H9 (cell line): ENCODE data around the gene PNMA1. TPM values are rescaled to one million over a fixed set of nuclear protein-coding genes. Genes with fewer than 3 reads are reported as not detected.
A peak's percentile ranks its signal among the peaks of the same experiment; 100 is the strongest.

Experiments
- DNase-seq: peaks from one replicate; pipeline ENCODE4 v3.0.0-alpha.2; 2017
- H2AFZ ChIP-seq: one replicate; pipeline ENCODE4 v1.6.1; 2013; ENCODE audit warnings: mild to moderate bottlenecking, low read length, control low read depth, moderate library complexity
- H2AK5ac ChIP-seq: 2 replicates; pipeline ENCODE4 v1.6.1; 2013; ENCODE audit warnings: low read length, control low read depth, mixed read lengths; ENCODE audit not compliant: insufficient read length
- H2BK120ac ChIP-seq: one replicate; pipeline ENCODE4 v1.6.1; 2013; ENCODE audit warnings: low read depth, mild to moderate bottlenecking, low read length, control low read depth, inconsistent platforms; ENCODE audit not compliant: poor library complexity, severe bottlenecking
- H2BK12ac ChIP-seq: 2 replicates; pipeline ENCODE4 v1.6.1; 2013; ENCODE audit warnings: low read length, control low read depth, mixed read lengths, low read depth; ENCODE audit not compliant: insufficient read length
- H2BK15ac ChIP-seq: 2 replicates; pipeline ENCODE4 v1.6.1; 2013; ENCODE audit warnings: low read depth, low read length, control low read depth
- H2BK20ac ChIP-seq: one replicate; pipeline ENCODE4 v1.6.1; 2013; ENCODE audit warnings: low read depth, mild to moderate bottlenecking, low read length, control low read depth, inconsistent platforms; ENCODE audit not compliant: poor library complexity, severe bottlenecking
- H2BK5ac ChIP-seq: 2 replicates; pipeline ENCODE4 v1.6.1; 2013; ENCODE audit warnings: low read length, control low read depth, mixed read lengths; ENCODE audit not compliant: insufficient read length
- H3K14ac ChIP-seq: 2 replicates; pipeline ENCODE4 v1.6.1; 2013; ENCODE audit warnings: low read length, control low read depth; ENCODE audit not compliant: insufficient read depth
- H3K18ac ChIP-seq: 2 replicates; pipeline ENCODE4 v1.6.1; 2013; ENCODE audit warnings: low read depth, mild to moderate bottlenecking, mixed read lengths, low read length, control low read depth; ENCODE audit not compliant: insufficient read length
- H3K23ac ChIP-seq: 2 replicates; pipeline ENCODE4 v1.6.1; 2013; ENCODE audit warnings: low read length, control low read depth, mixed read lengths, low read depth; ENCODE audit not compliant: insufficient read length
- H3K23me2 ChIP-seq: 2 replicates; pipeline ENCODE4 v1.6.1; 2013; ENCODE audit warnings: low read depth, mild to moderate bottlenecking, mixed read lengths, low read length, control low read depth; ENCODE audit not compliant: insufficient read length, poor library complexity, severe bottlenecking
- H3K27ac ChIP-seq: 2 replicates; pipeline ENCODE4 v1.5.1; 2013; ENCODE audit warnings: low read length, control low read depth, mixed read lengths, low read depth; ENCODE audit not compliant: insufficient read length
- H3K27me3 ChIP-seq: 2 replicates; pipeline ENCODE4 v1.6.1; 2013; ENCODE audit warnings: low read length, control low read depth, inconsistent platforms; ENCODE audit not compliant: insufficient read depth
- H3K4ac ChIP-seq: 2 replicates; pipeline ENCODE4 v1.6.1; 2013; ENCODE audit warnings: low read depth, mild to moderate bottlenecking, control low read depth, inconsistent platforms, low read length, moderate library complexity
- H3K4me1 ChIP-seq: 2 replicates; pipeline ENCODE4 v1.6.1; 2013; ENCODE audit warnings: low read length, control low read depth, inconsistent platforms; ENCODE audit not compliant: insufficient read depth
- H3K4me2 ChIP-seq: 2 replicates; pipeline ENCODE4 v1.6.1; 2013; ENCODE audit warnings: low read length, control low read depth, mixed read lengths; ENCODE audit not compliant: insufficient read length, insufficient read depth
- H3K56ac ChIP-seq: 2 replicates; pipeline ENCODE4 v1.6.1; 2013; ENCODE audit warnings: low read depth, mild to moderate bottlenecking, mixed read lengths, low read length, control low read depth; ENCODE audit not compliant: insufficient read length
- H3K79me1 ChIP-seq: 2 replicates; pipeline ENCODE4 v1.6.1; 2013; ENCODE audit warnings: low read depth, mild to moderate bottlenecking, moderate library complexity, low read length, control low read depth, inconsistent platforms; ENCODE audit not compliant: insufficient read depth, poor library complexity, severe bottlenecking
- H3K79me2 ChIP-seq: 2 replicates; pipeline ENCODE4 v1.6.1; 2013; ENCODE audit warnings: low read length, control low read depth, inconsistent platforms; ENCODE audit not compliant: insufficient read depth
- H3K9ac ChIP-seq: 2 replicates; pipeline ENCODE4 v1.6.1; 2013; ENCODE audit warnings: low read length, control low read depth, mixed read lengths; ENCODE audit not compliant: insufficient read length; ENCODE audit errors: extremely low read depth
- H3K9me3 ChIP-seq: one replicate; pipeline ENCODE4 v1.6.1; 2013; ENCODE audit warnings: low read depth, low read length, inconsistent platforms; ENCODE audit not compliant: control insufficient read depth
- H3T11ph ChIP-seq: one replicate; pipeline ENCODE4 v1.6.1; 2013; ENCODE audit warnings: mild to moderate bottlenecking, low read length, control low read depth, inconsistent platforms
- H4K20me1 ChIP-seq: one replicate; pipeline ENCODE4 v1.6.1; 2013; ENCODE audit not compliant: control insufficient read depth, insufficient read length, insufficient read depth
- H4K5ac ChIP-seq: 2 replicates; pipeline ENCODE4 v1.6.1; 2013; ENCODE audit warnings: low read depth, mild to moderate bottlenecking, mixed read lengths, low read length, control low read depth; ENCODE audit not compliant: insufficient read length
- H4K8ac ChIP-seq: replicated peaks from 2 replicates; pipeline ENCODE4 v1.6.1; 2013; ENCODE audit warnings: low read length, control low read depth, mixed read lengths, low read depth; ENCODE audit not compliant: insufficient read length
- H4K91ac ChIP-seq: 2 replicates; pipeline ENCODE4 v1.6.1; 2013; ENCODE audit warnings: low read depth, mild to moderate bottlenecking, moderate library complexity, mixed read lengths, low read length, control low read depth; ENCODE audit not compliant: insufficient read length
- H3K27ac Mint-ChIP-seq, 3 experiments: 2 replicates in 2 of 3; 3 replicates in 1 of 3; pipeline ENCODE4 v1.8.0; 2020 to 2021; ENCODE audit warnings: mixed read lengths in 3 of 3, mild to moderate bottlenecking in 1 of 3, moderate library complexity in 1 of 3
- H3K27me3 Mint-ChIP-seq: 2 replicates; pipeline ENCODE4 v1.8.0; 2021; ENCODE audit warnings: low read depth, mild to moderate bottlenecking, moderate library complexity, mixed read lengths
- H3K36me3 Mint-ChIP-seq, 3 experiments: 2 replicates in 2 of 3; 3 replicates in 1 of 3; pipeline ENCODE4 v1.8.0; 2020 to 2021; ENCODE audit warnings: low read depth in 3 of 3, mixed read lengths in 3 of 3; ENCODE audit not compliant: insufficient read depth in 1 of 3
- H3K4me1 Mint-ChIP-seq, 2 experiments: 2 replicates each; pipeline ENCODE4 v1.8.0; 2020; ENCODE audit warnings: mixed read lengths in 2 of 2
- H3K4me3 Mint-ChIP-seq, 2 experiments: 2 replicates in 1 of 2; 3 replicates in 1 of 2; pipeline ENCODE4 v1.8.0; 2020 to 2021; ENCODE audit warnings: mild to moderate bottlenecking in 2 of 2, mixed read lengths in 2 of 2, moderate library complexity in 1 of 2
- H3K9me3 Mint-ChIP-seq, 2 experiments: 2 replicates in 1 of 2; 3 replicates in 1 of 2; pipeline ENCODE4 v1.8.0; 2020; ENCODE audit warnings: mild to moderate bottlenecking in 2 of 2, mixed read lengths in 2 of 2, moderate library complexity in 1 of 2
- WGBS: extraction: QIAGEN DNeasy Blood & Tissue Kit; methylation state at CpG from one replicate; pipeline ENCODE4 v1.1.7; 2013; ENCODE audit warnings: missing lambda C conversion rate, low lambda C conversion rate, mixed read lengths; ENCODE audit not compliant: insufficient read length; ENCODE audit errors: extremely low coverage; 5-methylcytosine and 5-hydroxymethylcytosine counted together
- total RNA-seq: library from RNA; stranded (reverse); gene quantifications from 2 replicates; pipeline ENCODE4 v1.2.1, GENCODE V29; 2021
- TF ChIP-seq, protein P1 (sequence below): fragments of 200-600 bp; sonication (generic); conservative IDR thresholded peaks from 3 replicates; pipeline ENCODE4 v1.8.0; 2021; ENCODE audit warnings: antibody characterized with exemption, mild to moderate bottlenecking

The PNMA1 gene
- total RNA-seq, 1 experiment from 2014 or later: 56.1 TPM

DNA sequence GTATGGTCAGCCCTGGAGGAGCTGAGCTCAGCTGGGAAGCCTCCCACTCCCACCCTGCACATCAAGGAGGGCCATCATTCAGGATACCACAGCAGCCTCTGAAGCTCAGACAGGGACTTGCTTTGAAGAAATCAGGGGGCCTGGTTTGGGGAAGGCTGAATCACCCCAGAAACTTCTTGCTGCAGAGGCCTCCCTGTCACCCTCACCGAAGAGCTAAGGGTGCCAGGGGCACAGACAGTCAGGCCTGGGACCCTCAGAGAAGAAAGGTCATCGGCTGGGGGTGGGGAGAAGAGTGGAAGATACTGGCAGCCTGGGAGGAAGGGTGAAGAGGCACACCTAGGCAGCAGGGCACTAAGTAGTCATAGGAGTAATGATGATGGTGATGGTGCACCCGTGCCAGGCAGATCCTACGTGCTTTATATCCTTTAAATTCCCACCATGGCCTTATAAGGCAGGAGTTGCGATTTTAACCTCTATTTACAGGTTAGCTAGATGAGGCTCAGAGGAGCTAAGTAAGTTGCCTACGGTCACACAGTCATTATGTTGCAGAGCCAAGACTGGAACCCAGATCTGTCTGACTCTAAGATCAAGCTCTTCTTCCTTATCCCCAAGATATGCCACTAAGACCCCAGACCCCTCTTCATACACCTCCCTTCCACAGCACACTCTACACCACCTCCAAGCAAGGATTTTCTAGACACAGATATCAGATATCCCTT, 28.5 kb upstream of the PNMA1 start:
- Mint-ChIP-seq H3K27ac (peak overlapping the region; percentile 36 to 97 (median 61); a peak in 3 of 7 replicates), H3K9me3 (no peaks in the 10 kb centered on the region; a peak in 1 of 5 replicates), H3K4me1 (peaks cover 53 to 60% of the 10 kb centered on the region in 2 experiments), H3K4me3 (no peak overlapping the region), H3K36me3 (no peaks in the 10 kb centered on the region), H3K27me3 (peaks cover 2% of the 10 kb centered on the region; the same call in 1 of the 2 replicates)
- Histone ChIP-seq H2BK5ac (no peak overlapping the region), H3K18ac (no peak overlapping the region), H4K8ac (no peak overlapping the region), H4K91ac (no peak overlapping the region), H4K20me1 (no peaks in the 10 kb centered on the region), H3T11ph (no peak overlapping the region), H4K5ac (no peak overlapping the region), H3K9me3 (no peaks in the 10 kb centered on the region), H3K79me2 (peaks cover 2% of the 10 kb centered on the region; the same call in 1 of the 2 replicates), H3K4ac (no peak overlapping the region), H3K27ac (no peak overlapping the region), H3K56ac (no peak overlapping the region), H2BK20ac (no peak overlapping the region), H3K27me3 (no peaks in the 10 kb centered on the region), H2BK15ac (no peak overlapping the region), H2BK120ac (no peak overlapping the region), H3K9ac (no peak overlapping the region), H3K4me2 (no peak overlapping the region), H3K14ac (0 out of 2 replicates have a peak overlapping the region, but pooled peaks have one; percentile 33), H2AK5ac (no peak overlapping the region), H2AFZ (no peak overlapping the region), H3K23me2 (no peaks in the 10 kb centered on the region), H3K23ac (no peak overlapping the region), H3K4me1 (peaks cover 6% of the 10 kb centered on the region; the same call in 1 of the 2 replicates), H2BK12ac (no peak overlapping the region), H3K79me1 (no peaks in the 10 kb centered on the region)
- peak; percentile 17 for DNase-seq
- WGBS: no CpG with 5 or more reads among the region's 6 CpGs
- TF ChIP-seq, protein P1, sequence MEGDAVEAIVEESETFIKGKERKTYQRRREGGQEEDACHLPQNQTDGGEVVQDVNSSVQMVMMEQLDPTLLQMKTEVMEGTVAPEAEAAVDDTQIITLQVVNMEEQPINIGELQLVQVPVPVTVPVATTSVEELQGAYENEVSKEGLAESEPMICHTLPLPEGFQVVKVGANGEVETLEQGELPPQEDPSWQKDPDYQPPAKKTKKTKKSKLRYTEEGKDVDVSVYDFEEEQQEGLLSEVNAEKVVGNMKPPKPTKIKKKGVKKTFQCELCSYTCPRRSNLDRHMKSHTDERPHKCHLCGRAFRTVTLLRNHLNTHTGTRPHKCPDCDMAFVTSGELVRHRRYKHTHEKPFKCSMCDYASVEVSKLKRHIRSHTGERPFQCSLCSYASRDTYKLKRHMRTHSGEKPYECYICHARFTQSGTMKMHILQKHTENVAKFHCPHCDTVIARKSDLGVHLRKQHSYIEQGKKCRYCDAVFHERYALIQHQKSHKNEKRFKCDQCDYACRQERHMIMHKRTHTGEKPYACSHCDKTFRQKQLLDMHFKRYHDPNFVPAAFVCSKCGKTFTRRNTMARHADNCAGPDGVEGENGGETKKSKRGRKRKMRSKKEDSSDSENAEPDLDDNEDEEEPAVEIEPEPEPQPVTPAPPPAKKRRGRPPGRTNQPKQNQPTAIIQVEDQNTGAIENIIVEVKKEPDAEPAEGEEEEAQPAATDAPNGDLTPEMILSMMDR: no peak
